GM12891 (cell line): Measurements from ENCODE around the gene MGLL.

Experiments used
- PAX5 ChIP-seq: IDR thresholded peaks from 2 replicates; pipeline ENCODE4 v1.6.1; 2011; ENCODE audit warnings: low read length, moderate library complexity, mild to moderate bottlenecking; ENCODE audit not compliant: insufficient read depth, severe bottlenecking
- POLR2A ChIP-seq: IDR thresholded peaks from 2 replicates; pipeline ENCODE4 v1.6.1; 2011; ENCODE audit warnings: low read depth, low read length, control low read depth
- POLR2AphosphoS5 ChIP-seq: IDR thresholded peaks from 2 replicates; pipeline ENCODE4 v1.6.1; 2011; ENCODE audit warnings: low read depth, low read length, control low read depth
- POU2F2 ChIP-seq: IDR thresholded peaks from 2 replicates; pipeline ENCODE4 v1.6.1; 2011; ENCODE audit warnings: low read depth, mild to moderate bottlenecking, control low read depth, low read length, moderate library complexity
- SPI1 ChIP-seq: IDR thresholded peaks from 2 replicates; pipeline ENCODE4 v1.6.1; 2011; ENCODE audit warnings: low read depth, low read length, control low read depth
- TAF1 ChIP-seq: IDR thresholded peaks from 2 replicates; pipeline ENCODE4 v1.6.1; 2011; ENCODE audit warnings: low read depth, low read length, control low read depth

GRCh38 chr3:127711021-127711695, 111.2 kb downstream of the MGLL start:
- no peak for TF ChIP-seq POLR2A
- no peak for TF ChIP-seq POLR2AphosphoS5
- no peak for TF ChIP-seq SPI1
- TF ChIP-seq PAX5, result no peak
- TF ChIP-seq TAF1, result no peak
- no peak for TF ChIP-seq POU2F2
